Measurements from ENCODE around the gene INTS12. TPM values are rescaled to one million over a fixed set of nuclear protein-coding genes. Genes with fewer than 3 reads are reported as not detected.

The INTS12 gene
- total and polyA plus RNA-seq, 2 of the 8 experiments (the other 6 are each of a cell fraction or from before 2014, with no cell fraction given) = 12.3 to 14.1 TPM

GRCh38 chr4:105666693-105667092 is 41.8 kb downstream of the INTS12 start (continued):
- TF ChIP-seq, protein P1, sequence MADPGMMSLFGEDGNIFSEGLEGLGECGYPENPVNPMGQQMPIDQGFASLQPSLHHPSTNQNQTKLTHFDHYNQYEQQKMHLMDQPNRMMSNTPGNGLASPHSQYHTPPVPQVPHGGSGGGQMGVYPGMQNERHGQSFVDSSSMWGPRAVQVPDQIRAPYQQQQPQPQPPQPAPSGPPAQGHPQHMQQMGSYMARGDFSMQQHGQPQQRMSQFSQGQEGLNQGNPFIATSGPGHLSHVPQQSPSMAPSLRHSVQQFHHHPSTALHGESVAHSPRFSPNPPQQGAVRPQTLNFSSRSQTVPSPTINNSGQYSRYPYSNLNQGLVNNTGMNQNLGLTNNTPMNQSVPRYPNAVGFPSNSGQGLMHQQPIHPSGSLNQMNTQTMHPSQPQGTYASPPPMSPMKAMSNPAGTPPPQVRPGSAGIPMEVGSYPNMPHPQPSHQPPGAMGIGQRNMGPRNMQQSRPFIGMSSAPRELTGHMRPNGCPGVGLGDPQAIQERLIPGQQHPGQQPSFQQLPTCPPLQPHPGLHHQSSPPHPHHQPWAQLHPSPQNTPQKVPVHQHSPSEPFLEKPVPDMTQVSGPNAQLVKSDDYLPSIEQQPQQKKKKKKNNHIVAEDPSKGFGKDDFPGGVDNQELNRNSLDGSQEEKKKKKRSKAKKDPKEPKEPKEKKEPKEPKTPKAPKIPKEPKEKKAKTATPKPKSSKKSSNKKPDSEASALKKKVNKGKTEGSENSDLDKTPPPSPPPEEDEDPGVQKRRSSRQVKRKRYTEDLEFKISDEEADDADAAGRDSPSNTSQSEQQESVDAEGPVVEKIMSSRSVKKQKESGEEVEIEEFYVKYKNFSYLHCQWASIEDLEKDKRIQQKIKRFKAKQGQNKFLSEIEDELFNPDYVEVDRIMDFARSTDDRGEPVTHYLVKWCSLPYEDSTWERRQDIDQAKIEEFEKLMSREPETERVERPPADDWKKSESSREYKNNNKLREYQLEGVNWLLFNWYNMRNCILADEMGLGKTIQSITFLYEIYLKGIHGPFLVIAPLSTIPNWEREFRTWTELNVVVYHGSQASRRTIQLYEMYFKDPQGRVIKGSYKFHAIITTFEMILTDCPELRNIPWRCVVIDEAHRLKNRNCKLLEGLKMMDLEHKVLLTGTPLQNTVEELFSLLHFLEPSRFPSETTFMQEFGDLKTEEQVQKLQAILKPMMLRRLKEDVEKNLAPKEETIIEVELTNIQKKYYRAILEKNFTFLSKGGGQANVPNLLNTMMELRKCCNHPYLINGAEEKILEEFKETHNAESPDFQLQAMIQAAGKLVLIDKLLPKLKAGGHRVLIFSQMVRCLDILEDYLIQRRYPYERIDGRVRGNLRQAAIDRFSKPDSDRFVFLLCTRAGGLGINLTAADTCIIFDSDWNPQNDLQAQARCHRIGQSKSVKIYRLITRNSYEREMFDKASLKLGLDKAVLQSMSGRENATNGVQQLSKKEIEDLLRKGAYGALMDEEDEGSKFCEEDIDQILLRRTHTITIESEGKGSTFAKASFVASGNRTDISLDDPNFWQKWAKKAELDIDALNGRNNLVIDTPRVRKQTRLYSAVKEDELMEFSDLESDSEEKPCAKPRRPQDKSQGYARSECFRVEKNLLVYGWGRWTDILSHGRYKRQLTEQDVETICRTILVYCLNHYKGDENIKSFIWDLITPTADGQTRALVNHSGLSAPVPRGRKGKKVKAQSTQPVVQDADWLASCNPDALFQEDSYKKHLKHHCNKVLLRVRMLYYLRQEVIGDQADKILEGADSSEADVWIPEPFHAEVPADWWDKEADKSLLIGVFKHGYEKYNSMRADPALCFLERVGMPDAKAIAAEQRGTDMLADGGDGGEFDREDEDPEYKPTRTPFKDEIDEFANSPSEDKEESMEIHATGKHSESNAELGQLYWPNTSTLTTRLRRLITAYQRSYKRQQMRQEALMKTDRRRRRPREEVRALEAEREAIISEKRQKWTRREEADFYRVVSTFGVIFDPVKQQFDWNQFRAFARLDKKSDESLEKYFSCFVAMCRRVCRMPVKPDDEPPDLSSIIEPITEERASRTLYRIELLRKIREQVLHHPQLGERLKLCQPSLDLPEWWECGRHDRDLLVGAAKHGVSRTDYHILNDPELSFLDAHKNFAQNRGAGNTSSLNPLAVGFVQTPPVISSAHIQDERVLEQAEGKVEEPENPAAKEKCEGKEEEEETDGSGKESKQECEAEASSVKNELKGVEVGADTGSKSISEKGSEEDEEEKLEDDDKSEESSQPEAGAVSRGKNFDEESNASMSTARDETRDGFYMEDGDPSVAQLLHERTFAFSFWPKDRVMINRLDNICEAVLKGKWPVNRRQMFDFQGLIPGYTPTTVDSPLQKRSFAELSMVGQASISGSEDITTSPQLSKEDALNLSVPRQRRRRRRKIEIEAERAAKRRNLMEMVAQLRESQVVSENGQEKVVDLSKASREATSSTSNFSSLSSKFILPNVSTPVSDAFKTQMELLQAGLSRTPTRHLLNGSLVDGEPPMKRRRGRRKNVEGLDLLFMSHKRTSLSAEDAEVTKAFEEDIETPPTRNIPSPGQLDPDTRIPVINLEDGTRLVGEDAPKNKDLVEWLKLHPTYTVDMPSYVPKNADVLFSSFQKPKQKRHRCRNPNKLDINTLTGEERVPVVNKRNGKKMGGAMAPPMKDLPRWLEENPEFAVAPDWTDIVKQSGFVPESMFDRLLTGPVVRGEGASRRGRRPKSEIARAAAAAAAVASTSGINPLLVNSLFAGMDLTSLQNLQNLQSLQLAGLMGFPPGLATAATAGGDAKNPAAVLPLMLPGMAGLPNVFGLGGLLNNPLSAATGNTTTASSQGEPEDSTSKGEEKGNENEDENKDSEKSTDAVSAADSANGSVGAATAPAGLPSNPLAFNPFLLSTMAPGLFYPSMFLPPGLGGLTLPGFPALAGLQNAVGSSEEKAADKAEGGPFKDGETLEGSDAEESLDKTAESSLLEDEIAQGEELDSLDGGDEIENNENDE (IDR thresholded peaks at IDR 0.05; ENCODE audit: insufficient replicate concordance, low read length) = no peak
- TF ChIP-seq PHF8 (conservative IDR thresholded peaks at IDR 0.05; ENCODE audit: low read depth, low read length) (no peak), TAF1 (IDR thresholded peaks at IDR 0.05; ENCODE audit: low read depth, low read length) (no peak), SIX5 (IDR thresholded peaks at IDR 0.05; ENCODE audit: low read depth, low read length) (no peak), CEBPB (IDR thresholded peaks at IDR 0.05; ENCODE audit: low read depth, low read length) (peak; percentile 89), BCL11A (IDR thresholded peaks at IDR 0.05; ENCODE audit: low read depth in 2 of 2, low read length in 2 of 2) (no peak), RBBP5 (IDR thresholded peaks at IDR 0.05; ENCODE audit: borderline replicate concordance, low read depth, low read length) (no peak), POU5F1 (IDR thresholded peaks at IDR 0.05; ENCODE audit: low read depth, low read length) (no peak), SIN3A (conservative IDR thresholded peaks at IDR 0.05 in 1 of 2, IDR thresholded peaks at IDR 0.05 in 1 of 2; ENCODE audit: low read depth in 1 of 2, low read length in 2 of 2) (no peak), ZNF274 (IDR thresholded peaks at IDR 0.05; ENCODE audit: borderline replicate concordance, extremely low read depth, low read length) (no peak), RAD21 (IDR thresholded peaks at IDR 0.05 in 1 of 2, conservative IDR thresholded peaks at IDR 0.05 in 1 of 2; ENCODE audit: low read depth in 2 of 2, low read length in 2 of 2) (peak; percentile 61 to 67)
